ENCODE results near the gene PRSS16.

GRCh38 chr6:27293436-27294098 lies 46.1 kb downstream of the PRSS16 start:
- TF ChIP-seq CTCF (IDR thresholded peaks at IDR 0.05; ENCODE audit: low read length): no peak
- no peak for TF ChIP-seq EZH2 (IDR thresholded peaks at IDR 0.05; ENCODE audit: borderline replicate concordance, low read length)
